Activated CD4-positive, alpha-beta T cell treated with anti-CD3 and anti-CD28 coated beads, Interleukin-2, amount 10 ng/mL, durations not matched to agents 24 days and 14 days (primary cell): ENCODE results near the gene C19orf67. TPM values are rescaled to one million over a fixed set of nuclear protein-coding genes. Genes with fewer than 3 reads are reported as not detected.

Experiments
- DNase-seq: peaks from one replicate; pipeline ENCODE4 v3.0.0; 2022
- H3K27ac Mint-ChIP-seq: one replicate; pipeline ENCODE4 v1.8.0; 2022; ENCODE audit warnings: mild to moderate bottlenecking, mixed read lengths
- H3K27me3 Mint-ChIP-seq: one replicate; pipeline ENCODE4 v1.8.0; 2022; ENCODE audit warnings: mixed read lengths
- H3K36me3 Mint-ChIP-seq: one replicate; pipeline ENCODE4 v1.8.0; 2022; ENCODE audit warnings: low read depth, mild to moderate bottlenecking, mixed read lengths
- H3K4me1 Mint-ChIP-seq: one replicate; pipeline ENCODE4 v1.8.0; 2021; ENCODE audit warnings: mixed read lengths
- H3K4me3 Mint-ChIP-seq: one replicate; pipeline ENCODE4 v1.8.0; 2022; ENCODE audit warnings: mild to moderate bottlenecking, moderate library complexity, mixed read lengths
- H3K9me3 Mint-ChIP-seq: one replicate; pipeline ENCODE4 v1.8.0; 2021; ENCODE audit warnings: mixed read lengths
- intact Hi-C: fragments of 100-400 bp; cut with micrococcal nuclease; formaldehyde crosslinking; loops from one replicate; pipeline ENCODE4 v1.15.1; 2023
- total RNA-seq: library from RNA; stranded (reverse); gene quantifications from 2 replicates; pipeline ENCODE4 v1.2.3, GENCODE V29; 2022

Gene C19orf67
- total RNA-seq, 1 donor from 2014 or later = 0.58 TPM

DNA sequence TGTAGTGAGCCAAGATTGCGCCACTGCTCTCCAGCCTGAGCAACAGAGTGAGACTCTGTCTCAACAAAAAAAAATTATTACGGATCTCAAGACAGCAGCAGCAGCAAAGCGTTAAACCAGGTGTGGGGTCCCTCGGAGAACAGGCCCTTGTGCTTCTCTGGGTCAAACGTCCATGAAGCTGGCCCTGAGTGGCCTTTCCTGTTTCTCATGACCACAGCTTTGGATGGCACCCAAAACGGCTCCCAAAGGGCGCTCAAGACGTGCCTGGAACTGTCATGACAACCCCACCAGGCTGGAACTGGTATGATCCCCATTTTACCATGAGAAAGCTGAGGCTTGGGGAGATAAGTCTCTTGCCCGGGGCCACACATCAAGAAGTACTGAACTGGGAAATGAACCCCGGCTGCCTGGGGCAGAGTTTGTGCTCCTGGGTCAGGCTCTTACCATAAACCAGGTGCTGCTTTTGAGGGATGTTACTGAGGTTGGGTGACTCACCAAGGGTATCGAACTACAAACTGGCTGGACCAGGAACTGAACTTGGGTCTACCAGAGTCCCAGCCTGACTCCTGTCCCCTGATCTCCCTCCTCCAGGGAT lies 16.6 kb upstream of the C19orf67 start:
- Mint-ChIP-seq H3K4me1 (no peaks in the 10 kb centered on the region), H3K4me3 (no peak overlapping the region), H3K36me3 (peaks cover 15% of the 10 kb centered on the region), H3K27me3 (no peaks in the 10 kb centered on the region), H3K9me3 (no peaks in the 10 kb centered on the region), H3K27ac (no peak overlapping the region)
- intact Hi-C loops = no loop called here
- no peak for DNase-seq

DNA sequence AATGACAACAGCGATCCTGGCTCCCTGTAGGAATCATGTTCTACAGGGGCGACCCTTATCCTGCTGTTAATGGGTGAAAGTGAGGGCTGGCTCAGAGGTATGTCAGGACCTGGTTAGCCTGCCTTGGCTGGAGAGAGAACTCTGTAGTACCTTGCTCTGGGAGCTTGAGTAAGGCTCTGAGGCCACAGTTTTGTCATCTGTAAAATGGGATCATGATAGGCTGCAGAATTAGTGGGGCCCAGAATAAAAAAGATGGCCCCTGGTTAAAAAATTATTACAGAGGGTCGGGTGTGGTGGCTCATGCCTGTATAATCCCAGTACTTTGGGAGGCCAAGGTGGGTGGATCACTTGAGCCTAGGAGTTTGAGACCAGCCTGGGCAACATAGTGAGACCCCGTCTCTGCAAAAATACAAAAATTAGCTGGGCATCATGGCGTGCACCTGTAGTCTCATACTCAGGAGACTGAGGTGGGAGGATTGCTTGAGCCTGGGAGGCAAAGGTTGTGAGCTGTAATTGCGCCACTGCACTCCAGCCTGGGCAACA lies 15.5 kb upstream of the C19orf67 start:
- DNase-seq = no peak
- no peak overlapping the region for H3K4me3 Mint-ChIP-seq
- no peak overlapping the region for H3K27ac Mint-ChIP-seq
- no peaks in the 10 kb centered on the region for H3K9me3 Mint-ChIP-seq
- H3K27me3 Mint-ChIP-seq = no peaks in the 10 kb centered on the region
- H3K36me3 Mint-ChIP-seq = peaks cover 20% of the 10 kb centered on the region
- intact Hi-C loops = no loop called here
- H3K4me1 Mint-ChIP-seq = no peaks in the 10 kb centered on the region

DNA sequence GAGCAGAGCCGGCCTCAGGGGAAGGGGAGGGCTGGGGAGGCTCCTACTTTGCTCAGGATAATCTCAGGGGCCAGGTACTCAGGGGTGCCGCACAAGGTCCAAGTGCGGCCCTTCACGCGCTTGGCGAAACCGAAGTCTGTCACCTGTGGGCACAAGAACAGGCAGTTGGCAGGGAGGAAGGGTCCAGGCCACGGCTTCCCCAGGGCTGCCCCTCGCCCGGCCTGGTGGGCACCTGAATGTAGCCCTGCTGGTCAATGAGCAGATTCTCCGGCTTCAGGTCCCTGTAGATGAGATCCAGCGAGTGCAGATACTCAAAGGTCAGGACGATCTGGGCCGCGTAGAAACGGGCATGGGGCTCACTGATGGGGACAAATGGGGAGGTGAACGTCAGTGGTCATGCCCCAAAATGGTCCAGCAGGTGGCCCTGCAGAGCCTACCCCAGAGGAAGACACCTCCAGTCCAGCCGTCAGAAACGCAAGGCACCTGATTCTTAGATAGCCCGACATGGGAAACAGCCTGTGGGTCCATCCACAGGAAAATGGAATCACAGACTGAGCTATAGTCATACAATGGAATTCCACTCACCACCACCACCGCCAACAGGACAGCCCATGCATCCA lies 12.1 kb upstream of the C19orf67 start:
- peaks cover 28% of the 10 kb centered on the region for H3K36me3 Mint-ChIP-seq
- H3K27ac Mint-ChIP-seq = no peak overlapping the region
- DNase-seq = no peak
- no peak overlapping the region for H3K4me3 Mint-ChIP-seq
- intact Hi-C loops = no loop called here
- H3K4me1 Mint-ChIP-seq = peaks cover 2% of the 10 kb centered on the region
- no peaks in the 10 kb centered on the region for H3K27me3 Mint-ChIP-seq
- peaks cover 5% of the 10 kb centered on the region for H3K9me3 Mint-ChIP-seq

- Mint-ChIP-seq H3K9me3 (peaks cover 5% of the 10 kb centered on the region), H3K4me1 (peaks cover 9% of the 10 kb centered on the region), H3K4me3 (no peak overlapping the region), H3K27me3 (no peaks in the 10 kb centered on the region), H3K36me3 (peaks cover 32% of the 10 kb centered on the region), H3K27ac (no peak overlapping the region)
- intact Hi-C loops = no loop called here
- no peak for DNase-seq
Observed at GRCh38 chr19:14096272-14096992, 10.8 kb upstream of the C19orf67 start.

GRCh38 chr19:14094854-14095253 lies 9.3 kb upstream of the C19orf67 start:
- H3K4me3 Mint-ChIP-seq = no peak overlapping the region
- H3K27ac Mint-ChIP-seq = peak overlapping the region; percentile 48
- intact Hi-C loops = no loop called here
- DNase-seq = peak; percentile 61
- H3K9me3 Mint-ChIP-seq = peaks cover 5% of the 10 kb centered on the region
- peaks cover 10% of the 10 kb centered on the region for H3K4me1 Mint-ChIP-seq
- peaks cover 28% of the 10 kb centered on the region for H3K36me3 Mint-ChIP-seq
- no peaks in the 10 kb centered on the region for H3K27me3 Mint-ChIP-seq

GRCh38 chr19:14093117-14093823 lies 7.7 kb upstream of the C19orf67 start:
- peaks cover 14% of the 10 kb centered on the region for H3K4me1 Mint-ChIP-seq
- no peaks in the 10 kb centered on the region for H3K27me3 Mint-ChIP-seq
- peak; percentile 58 for DNase-seq
- H3K36me3 Mint-ChIP-seq = peaks cover 37% of the 10 kb centered on the region
- H3K9me3 Mint-ChIP-seq = peaks cover 5% of the 10 kb centered on the region
- intact Hi-C loops = no loop called here
- H3K27ac Mint-ChIP-seq = peak overlapping the region; percentile 68
- H3K4me3 Mint-ChIP-seq = peak overlapping the region; percentile 41

- DNase-seq = peak; percentile 86
- H3K4me1 Mint-ChIP-seq = peaks cover 17% of the 10 kb centered on the region
Observed at GRCh38 chr19:14091813-14092462, 6.4 kb upstream of the C19orf67 start.

DNA sequence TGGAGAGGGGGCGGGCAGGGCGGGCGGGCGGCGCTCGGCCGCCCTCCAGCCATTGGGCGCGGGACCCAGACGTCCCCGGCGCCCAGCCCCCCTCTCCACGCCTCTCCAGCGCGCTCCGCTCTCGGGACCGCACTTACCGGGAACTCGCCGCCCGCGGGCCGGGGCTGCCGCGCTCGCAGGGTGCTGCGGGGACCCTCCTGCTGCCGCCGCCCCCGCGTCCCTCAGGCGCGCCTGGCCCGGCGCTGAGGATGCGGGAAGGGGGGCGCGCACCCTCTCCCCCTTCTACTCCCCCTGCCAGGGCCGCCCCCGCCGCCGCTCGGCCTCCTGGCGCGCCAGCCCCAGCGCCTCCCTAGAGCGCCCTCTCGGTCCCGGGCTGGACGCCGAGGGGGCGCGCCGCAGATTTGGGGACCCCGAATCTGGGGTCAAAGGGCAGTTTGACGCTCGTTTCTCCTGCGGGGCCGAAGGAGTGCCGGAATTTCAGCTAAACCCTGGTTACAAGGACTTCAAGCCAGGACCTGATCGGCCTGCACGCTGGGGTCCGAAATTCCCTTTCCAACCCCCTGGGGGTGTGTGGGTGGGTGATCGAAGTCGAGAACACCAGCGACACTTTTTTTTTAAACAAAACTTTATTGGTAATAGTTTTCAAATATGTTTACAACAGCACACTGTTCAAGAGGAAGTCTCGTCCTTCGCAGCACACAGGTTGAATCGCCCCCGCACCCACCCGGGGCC lies 5.7 kb upstream of the C19orf67 start:
- DNase-seq = peak; percentile 94
- Mint-ChIP-seq H3K4me3 (peak overlapping the region; percentile 92), H3K4me1 (peaks cover 17% of the 10 kb centered on the region), H3K27ac (peak overlapping the region; percentile 98), H3K36me3 (peaks cover 40% of the 10 kb centered on the region), H3K9me3 (peaks cover 5% of the 10 kb centered on the region), H3K27me3 (no peaks in the 10 kb centered on the region)
- intact Hi-C loops = loop anchor here (1.0 to 2.0 kb wide), 3 partner anchors 18 to 46 kb away; partner anchors contain the start of genes ASF1B and PRKACA

More at GRCh38 chr19:14091813-14092462, 6.4 kb upstream of the C19orf67 start:
- Mint-ChIP-seq H3K9me3 (peaks cover 5% of the 10 kb centered on the region), H3K36me3 (peaks cover 39% of the 10 kb centered on the region), H3K27ac (peak overlapping the region; percentile 98), H3K27me3 (no peaks in the 10 kb centered on the region), H3K4me3 (peak overlapping the region; percentile 92)
- intact Hi-C loops = loop anchor here (1.0 to 2.0 kb wide), 3 partner anchors 19 to 45 kb away; partner anchors contain the start of genes ASF1B and PRKACA

DNA sequence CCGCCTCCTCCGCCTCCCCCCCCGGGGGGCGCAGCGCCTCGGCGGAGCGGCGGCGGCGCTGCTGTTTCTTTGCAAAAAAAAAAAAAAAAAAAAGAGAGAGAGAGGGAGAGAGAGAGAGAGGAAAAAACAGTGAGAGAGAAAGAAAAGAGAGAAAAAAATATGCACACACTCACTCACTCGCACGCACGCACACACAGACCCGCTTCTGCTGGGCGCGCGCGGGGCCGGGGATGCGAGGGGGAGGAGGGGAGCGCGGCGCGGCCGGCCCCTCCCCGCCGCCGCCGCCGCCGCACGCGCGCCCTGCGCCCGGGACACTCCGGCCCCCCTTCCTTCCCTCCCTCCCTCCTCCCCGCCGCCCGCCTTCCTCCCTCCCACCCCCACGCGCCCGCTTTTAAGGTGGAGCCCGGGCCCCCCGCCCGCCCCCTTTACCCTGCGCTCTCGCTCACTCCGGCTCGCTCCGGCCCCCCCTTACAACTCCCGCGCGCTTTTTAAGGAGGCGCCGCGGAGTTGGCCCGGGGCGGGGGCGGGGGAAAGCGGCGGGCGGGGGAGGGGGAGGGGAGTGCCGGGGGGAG lies 5.0 kb upstream of the C19orf67 start, which contains the start of gene SAMD1:
Gene SAMD1 (minus strand): TSS at position 243 of the 572 bp plus-strand sequence.
- intact Hi-C loops = loop anchor here (1.0 to 2.0 kb wide), 3 partner anchors 17 to 46 kb away; partner anchors contain the start of genes ASF1B and PRKACA
- peaks cover 17% of the 10 kb centered on the region for H3K4me1 Mint-ChIP-seq
- H3K27me3 Mint-ChIP-seq = no peaks in the 10 kb centered on the region
- peak within 1 kb of the TSS; percentile 92 for H3K4me3 Mint-ChIP-seq
- peak within 1 kb of the TSS; percentile 98 for H3K27ac Mint-ChIP-seq
- peaks cover 5% of the 10 kb centered on the region for H3K9me3 Mint-ChIP-seq
- peaks cover 40% of the 10 kb centered on the region for H3K36me3 Mint-ChIP-seq
- DNase-seq = peak; percentile 90

DNA sequence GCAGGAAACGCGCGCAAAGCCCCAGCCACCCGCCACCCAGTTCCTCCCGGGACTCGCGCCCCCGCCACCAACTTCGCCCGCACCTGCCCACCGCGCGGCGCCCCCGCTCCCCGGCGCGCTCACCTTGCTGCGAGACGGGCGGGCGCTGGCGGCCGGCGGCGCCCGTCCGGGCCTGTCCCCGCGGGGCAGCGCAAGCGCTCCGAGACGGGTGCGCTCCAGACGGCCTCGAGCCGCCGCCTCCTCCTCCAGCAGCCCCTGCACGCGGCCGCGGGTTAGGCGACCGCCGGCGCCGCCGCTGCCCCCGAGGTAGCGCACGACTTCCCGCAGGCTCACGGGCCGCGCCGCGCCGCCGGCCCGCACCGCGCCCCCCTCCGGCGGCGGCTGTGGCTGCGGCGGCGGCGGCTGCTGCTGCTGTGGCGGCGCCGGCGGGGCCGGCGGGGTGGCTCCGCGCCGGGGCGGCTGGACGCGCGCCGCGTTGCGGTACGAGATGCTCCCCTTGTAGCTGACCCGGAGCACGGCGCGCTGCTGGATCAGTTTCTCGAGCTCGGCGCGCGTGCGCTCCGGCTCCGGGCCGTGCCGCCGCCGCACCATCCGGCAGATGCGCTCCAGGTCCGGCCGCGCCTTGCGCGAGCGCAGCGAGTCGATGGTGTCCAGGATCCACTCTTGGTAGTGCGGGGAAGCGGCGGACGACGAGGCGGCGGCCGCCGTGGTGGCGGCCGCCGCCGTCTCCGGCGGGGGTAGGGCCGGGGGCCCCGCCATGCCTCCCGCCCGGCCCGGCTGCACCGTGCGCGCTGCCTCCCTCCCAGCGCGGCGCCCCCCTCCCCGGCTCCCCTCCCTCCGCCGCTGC lies 4.3 kb upstream of the C19orf67 start:
- DNase-seq = peak; percentile 85
- Mint-ChIP-seq H3K36me3 (peaks cover 43% of the 10 kb centered on the region), H3K9me3 (peaks cover 5% of the 10 kb centered on the region), H3K27ac (peak overlapping the region; percentile 76), H3K4me3 (peak overlapping the region; percentile 78), H3K27me3 (no peaks in the 10 kb centered on the region), H3K4me1 (peaks cover 19% of the 10 kb centered on the region)
- intact Hi-C loops = loop anchor here (2.0 kb wide), 1 partner anchor 47 kb away; the partner anchor contains the start of gene ASF1B

GRCh38 chr19:14089412-14089661 lies 3.8 kb upstream of the C19orf67 start:
- DNase-seq = no peak
- peaks cover 18% of the 10 kb centered on the region for H3K4me1 Mint-ChIP-seq
- H3K36me3 Mint-ChIP-seq = peaks cover 39% of the 10 kb centered on the region
- H3K27me3 Mint-ChIP-seq = no peaks in the 10 kb centered on the region
- peaks cover 5% of the 10 kb centered on the region for H3K9me3 Mint-ChIP-seq
- intact Hi-C loops = no loop called here
- peak overlapping the region; percentile 76 for H3K4me3 Mint-ChIP-seq
- peak overlapping the region; percentile 67 for H3K27ac Mint-ChIP-seq
